Gastrocnemius medialis (tissue), 4 donors: ENCODE measurements around the gene CRACDL. TPM values are rescaled to one million over a fixed set of nuclear protein-coding genes. Genes with fewer than 3 reads are reported as not detected.

Source experiments
- ATAC-seq, 2 donors: fragments of 150-250 bp; one replicate each; pipeline ENCODE4 v1.9.1; 2016
- DNase-seq, 2 donors: peaks; one replicate each; pipeline ENCODE4 v3.0.0-alpha.2; 2019
- H3K27ac ChIP-seq, 4 donors: fragments of 200-600 bp; sonication (generic); 1 replicate in 1 of 4; 2 replicates in 3 of 4; pipeline ENCODE4 v1.5.1; 2016 to 2018; ENCODE audit warnings: mild to moderate bottlenecking in 2 of 4, moderate library complexity in 1 of 4
- H3K27me3 ChIP-seq, 3 donors: fragments of 200-600 bp; sonication (generic) in 2 of 3; 1 replicate in 1 of 3; 2 replicates in 2 of 3; pipeline versions ENCODE4 v1.5.1 to v1.6.0; 2016 to 2019; ENCODE audit warnings: mild to moderate bottlenecking in 1 of 3, moderate library complexity in 1 of 3
- H3K36me3 ChIP-seq, 2 donors: fragments of 200-600 bp; sonication (generic) in 1 of 2; one replicate each; pipeline ENCODE4 v1.5.1; 2017 to 2018
- H3K4me1 ChIP-seq, 2 donors: fragments of 200-600 bp; sonication (generic) in 1 of 2; one replicate each; pipeline ENCODE4 v1.5.1; 2016 to 2017; ENCODE audit warnings: mild to moderate bottlenecking in 2 of 2
- H3K4me3 ChIP-seq, 4 donors: fragments of 200-600 bp; sonication (generic) in 3 of 4; 1 replicate in 1 of 4; 2 replicates in 3 of 4; pipeline ENCODE4 v1.5.1; 2016 to 2019; ENCODE audit warnings: mild to moderate bottlenecking in 2 of 4
- H3K9me3 ChIP-seq, 3 donors: fragments of 200-600 bp; sonication (generic) in 2 of 3; 1 replicate in 1 of 3; 2 replicates in 2 of 3; pipeline ENCODE4 v1.5.1; 2016 to 2019
- CTCF ChIP-seq, 5 experiments: fragments of 450-650 bp in 3 of 5; fragments of 200-600 bp in 2 of 5; sonication (generic) in 2 of 5; IDR thresholded peaks in 4 of 5; conservative IDR thresholded peaks in 1 of 5; 1 replicate in 4 of 5; 2 replicates in 1 of 5; pipeline ENCODE4 v1.5.1; 2016 to 2019; ENCODE audit warnings: antibody characterized with exemption in 5 of 5, mild to moderate bottlenecking in 3 of 5, moderate library complexity in 3 of 5
- POLR2A ChIP-seq, 2 donors: fragments of 450-650 bp; IDR thresholded peaks; one replicate each; pipeline ENCODE4 v1.6.1; 2017; ENCODE audit warnings: antibody characterized with exemption in 2 of 2, mild to moderate bottlenecking in 2 of 2, moderate library complexity in 2 of 2
- in situ Hi-C, 4 donors: fragments of 200-750 bp; cut with MboI; loops; one replicate each; pipeline versions ENCODE4 v1.15.0 to v1.8.0; 2017; ENCODE audit warnings: low sequenced_read_pairs in 4 of 4
- intact Hi-C: fragments of 100-400 bp; cut with DNase I; formaldehyde crosslinking; loops from one replicate; pipeline ENCODE4 v1.15.1; 2023; ENCODE audit warnings: low total_unique reads
- total RNA-seq, 4 donors: library from RNA; depleted of rRNA; stranded (reverse); fragments of >200 nt; gene quantifications; one replicate each; pipeline versions ENCODE4 v1.1.0 to v1.2.3, GENCODE V29; 2016

CRACDL gene
- total RNA-seq, 4 donors from 2014 or later, result 0.71 to 18.2 (median 2.9) TPM

GRCh38 chr2:98807929-98808328 is 128.1 kb downstream of the CRACDL start:
- Histone ChIP-seq H3K9me3 (no peaks in the 10 kb centered on the region), H3K27me3 (no peaks in the 10 kb centered on the region), H3K36me3 (no peaks in the 10 kb centered on the region), H3K4me3 (no peak overlapping the region), H3K4me1 (peaks cover 0 to 7% of the 10 kb centered on the region in 2 donors), H3K27ac (no peak overlapping the region)
- intact Hi-C loops, result no loop called here
- in situ Hi-C loops, result no loop called here
- DNase-seq (no peak), ATAC-seq (no peak)
- no peak for TF ChIP-seq POLR2A (IDR thresholded peaks at IDR 0.05)
- no peak for TF ChIP-seq CTCF (IDR thresholded peaks at IDR 0.05 in 4 of 5, conservative IDR thresholded peaks at IDR 0.05 in 1 of 5)

- in situ Hi-C loops, result no loop called here
- H3K36me3 ChIP-seq, result no peaks in the 10 kb centered on the region
- H3K27ac ChIP-seq, result no peak overlapping the region
These were observed 128.8 kb downstream of the CRACDL start for GRCh38 chr2:98807221-98807620.

GRCh38 chr2:98806236-98806697 is 129.8 kb downstream of the CRACDL start:
- TF ChIP-seq CTCF (IDR thresholded peaks at IDR 0.05 in 4 of 5, conservative IDR thresholded peaks at IDR 0.05 in 1 of 5), result no peak
- no peak for TF ChIP-seq POLR2A (IDR thresholded peaks at IDR 0.05)
- H3K27me3 ChIP-seq, result no peaks in the 10 kb centered on the region
- intact Hi-C loops (no loop called here), in situ Hi-C loops (no loop called here)
- no peak overlapping the region for H3K4me3 ChIP-seq
- peaks cover 0 to 7% of the 10 kb centered on the region in 2 donors for H3K4me1 ChIP-seq
- no peak for ATAC-seq
- peak overlapping the region in 1 of 4 donors; percentile 7 for H3K27ac ChIP-seq
- H3K36me3 ChIP-seq, result no peaks in the 10 kb centered on the region
- no peak for DNase-seq
- no peaks in the 10 kb centered on the region for H3K9me3 ChIP-seq

More at GRCh38 chr2:98807221-98807620, 128.8 kb downstream of the CRACDL start:
- no peak for DNase-seq
- Histone ChIP-seq H3K9me3 (no peaks in the 10 kb centered on the region), H3K4me1 (peaks cover 0 to 7% of the 10 kb centered on the region in 2 donors), H3K27me3 (no peaks in the 10 kb centered on the region), H3K4me3 (no peak overlapping the region)
- intact Hi-C loops, result no loop called here
- TF ChIP-seq POLR2A (IDR thresholded peaks at IDR 0.05) (no peak), CTCF (IDR thresholded peaks at IDR 0.05 in 4 of 5, conservative IDR thresholded peaks at IDR 0.05 in 1 of 5) (no peak)
- no peak for ATAC-seq

GRCh38 chr2:98805412-98806171 is 130.4 kb downstream of the CRACDL start:
- no peak for DNase-seq
- TF ChIP-seq POLR2A (IDR thresholded peaks at IDR 0.05) (no peak), CTCF (IDR thresholded peaks at IDR 0.05 in 4 of 5, conservative IDR thresholded peaks at IDR 0.05 in 1 of 5) (no peak)
- Histone ChIP-seq H3K27me3 (no peaks in the 10 kb centered on the region), H3K4me3 (no peak overlapping the region), H3K4me1 (peaks cover 0 to 7% of the 10 kb centered on the region in 2 donors), H3K36me3 (no peaks in the 10 kb centered on the region), H3K27ac (no peak overlapping the region), H3K9me3 (no peaks in the 10 kb centered on the region)
- intact Hi-C loops (no loop called here), in situ Hi-C loops (no loop called here)
- ATAC-seq, result no peak
